ENCODE measurements around the gene HDAC10.
"Not testable (repeated sequence)": the region's sequence is repeated elsewhere in the genome, so short reads cannot be mapped to it uniquely, and the experiment has no call there.

HDAC10 gene

DNA sequence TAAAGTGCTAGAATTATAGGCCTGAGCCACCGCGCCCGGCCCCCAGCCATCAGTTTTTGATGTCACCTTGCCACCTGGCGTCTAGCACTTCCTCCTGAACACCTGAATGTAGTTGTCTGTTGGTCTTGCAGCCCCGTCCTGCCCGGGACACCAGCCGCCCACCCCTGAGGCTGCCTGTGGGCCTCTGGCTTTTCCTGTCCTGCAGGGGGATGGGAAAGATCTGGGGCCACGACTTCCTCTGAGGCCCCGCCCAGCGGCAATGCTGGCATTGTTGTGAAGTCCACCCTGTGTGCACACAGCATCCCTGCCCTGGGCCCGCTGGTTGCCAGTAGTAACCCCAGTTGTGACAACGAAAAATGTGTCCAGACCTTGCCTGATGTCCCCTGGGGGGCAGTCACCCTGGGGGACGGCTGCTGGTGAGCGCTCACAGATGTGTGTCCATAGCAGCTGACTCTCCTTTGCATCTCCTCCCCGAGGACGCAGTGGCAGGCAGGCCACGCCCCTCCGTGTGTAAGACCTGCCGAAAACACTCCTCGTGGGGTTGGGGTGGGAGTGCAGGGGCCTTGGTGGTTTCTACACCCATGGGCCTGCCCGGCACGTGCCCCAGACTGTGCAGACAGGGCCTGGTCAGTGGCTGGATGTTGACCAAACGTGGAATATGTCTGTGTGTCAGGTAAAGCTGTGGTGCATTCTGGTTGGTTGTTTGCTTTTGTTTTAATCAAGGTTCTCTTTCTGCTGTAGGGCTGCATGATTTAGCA lies 43.5 kb downstream of the HDAC10 start:
- no peak overlapping the region for H3K18ac ChIP-seq (ENCODE audit: low read length)
- peak overlapping the region; percentile 6 for H4K8ac ChIP-seq (ENCODE audit: low read depth, low read length)
- no peak overlapping the region for H3K23ac ChIP-seq (ENCODE audit: low read depth, low read length, poor library complexity)
- H3K9ac ChIP-seq (ENCODE audit: low read depth, low read length, poor library complexity), result no peak overlapping the region
- H4K91ac ChIP-seq (ENCODE audit: low read depth, low read length, poor library complexity), result no peak overlapping the region
- no peak overlapping the region for H3K14ac ChIP-seq (ENCODE audit: low read length)
- WGBS, 2 donors (ENCODE audit: extremely low coverage in 2 of 2, insufficient read length in 2 of 2, insufficient replicate concordance in 1 of 2), result no CpG with 5 or more reads among the region's 23 CpGs
- no peak for DNase-seq (ENCODE audit: low spot score)
- peaks cover 0 to 8% of the 10 kb centered on the region in 2 donors for H3K4me1 ChIP-seq (ENCODE audit: control insufficient read depth in 2 of 2, insufficient read depth in 1 of 2, low read depth in 1 of 2, low read length in 2 of 2)
- H3K4me2 ChIP-seq (ENCODE audit: insufficient read depth, low read length, poor library complexity, severe bottlenecking), result no peak overlapping the region
- H3K27ac ChIP-seq (replicated peaks; ENCODE audit: low read length), result no peak overlapping the region
- H3K27me3 ChIP-seq (ENCODE audit: control insufficient read depth in 3 of 3, insufficient read depth in 3 of 3, low read depth in 1 of 3, low read length in 3 of 3), result no peaks in the 10 kb centered on the region
- H2BK15ac ChIP-seq (ENCODE audit: low read length), result no peak overlapping the region
- no peak overlapping the region for H3K4me3 ChIP-seq (ENCODE audit: low read length in 2 of 2)
- H3K9me3 ChIP-seq (replicated peaks in 1 of 2; ENCODE audit: control insufficient read depth in 2 of 2, insufficient read depth in 1 of 2, low read depth in 1 of 2, low read length in 2 of 2), result peaks cover 2 to 13% of the 10 kb centered on the region in 2 donors
- H2BK120ac ChIP-seq (ENCODE audit: low read depth, low read length), result no peak overlapping the region
- H2BK5ac ChIP-seq (ENCODE audit: low read length), result no peak overlapping the region
- peaks cover 5% of the 10 kb centered on the region for H3K79me1 ChIP-seq (ENCODE audit: low read depth, low read length)
- no peak overlapping the region for H2AFZ ChIP-seq (ENCODE audit: low read length)
- peaks cover 33 to 77% of the 10 kb centered on the region in 2 donors for H3K36me3 ChIP-seq (replicated peaks in 1 of 2; ENCODE audit: control insufficient read depth in 2 of 2, insufficient read depth in 2 of 2, low read length in 2 of 2)
- no peak overlapping the region for H2AK5ac ChIP-seq (ENCODE audit: low read depth, low read length)
- no peak overlapping the region for H2BK12ac ChIP-seq (ENCODE audit: low read length)
- no peak overlapping the region for H3K4ac ChIP-seq (ENCODE audit: low read length)

DNA sequence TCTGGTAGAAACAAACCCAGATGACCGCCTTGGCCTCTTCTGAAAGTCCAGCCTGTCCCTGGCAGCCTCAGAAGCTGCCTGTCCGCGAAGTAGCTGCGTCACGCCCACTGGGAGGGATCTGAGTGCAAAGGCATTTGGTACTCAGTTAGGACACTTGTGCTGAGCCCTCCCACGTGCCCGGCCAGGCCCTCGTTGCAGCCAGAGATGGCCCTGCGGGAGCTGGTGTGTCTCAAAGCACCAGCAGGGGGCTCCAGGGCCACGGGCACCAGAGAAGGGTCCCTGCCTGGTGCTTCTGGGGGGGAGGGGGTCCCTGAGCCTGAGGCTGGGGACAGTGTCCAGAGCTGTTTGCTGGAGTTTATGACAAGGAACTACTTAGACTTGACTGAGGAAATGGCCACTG lies 44.5 kb downstream of the HDAC10 start:
- Histone ChIP-seq H3K9me3 (replicated peaks in 1 of 2; ENCODE audit: control insufficient read depth in 2 of 2, insufficient read depth in 1 of 2, low read depth in 1 of 2, low read length in 2 of 2) (peaks cover 2 to 14% of the 10 kb centered on the region in 2 donors), H3K79me1 (ENCODE audit: low read depth, low read length) (peaks cover 11% of the 10 kb centered on the region), H3K18ac (ENCODE audit: low read length) (no peak overlapping the region), H2BK120ac (ENCODE audit: low read depth, low read length) (no peak overlapping the region), H4K8ac (ENCODE audit: low read depth, low read length) (no peak overlapping the region), H2BK15ac (ENCODE audit: low read length) (no peak overlapping the region), H3K4me2 (ENCODE audit: insufficient read depth, low read length, poor library complexity, severe bottlenecking) (no peak overlapping the region), H3K27me3 (ENCODE audit: control insufficient read depth in 3 of 3, insufficient read depth in 3 of 3, low read depth in 1 of 3, low read length in 3 of 3) (no peaks in the 10 kb centered on the region), H3K4me1 (ENCODE audit: control insufficient read depth in 2 of 2, insufficient read depth in 1 of 2, low read depth in 1 of 2, low read length in 2 of 2) (peaks cover 7 to 16% of the 10 kb centered on the region in 2 donors), H3K4ac (ENCODE audit: low read length) (no peak overlapping the region), H3K9ac (ENCODE audit: low read depth, low read length, poor library complexity) (peak overlapping the region; percentile 70), H4K91ac (ENCODE audit: low read depth, low read length, poor library complexity) (no peak overlapping the region), H3K14ac (ENCODE audit: low read length) (peak overlapping the region; percentile 90), H3K23ac (ENCODE audit: low read depth, low read length, poor library complexity) (peak overlapping the region; percentile 43), H3K27ac (replicated peaks; ENCODE audit: low read length) (no peak overlapping the region), H2AFZ (ENCODE audit: low read length) (no peak overlapping the region), H3K4me3 (ENCODE audit: low read length in 2 of 2) (no peak overlapping the region), H2BK5ac (ENCODE audit: low read length) (no peak overlapping the region), H2BK12ac (ENCODE audit: low read length) (no peak overlapping the region), H3K36me3 (replicated peaks in 1 of 2; ENCODE audit: control insufficient read depth in 2 of 2, insufficient read depth in 2 of 2, low read length in 2 of 2) (peaks cover 28 to 68% of the 10 kb centered on the region in 2 donors), H2AK5ac (ENCODE audit: low read depth, low read length) (no peak overlapping the region)
- DNase-seq (ENCODE audit: low spot score), result no peak
- WGBS, 2 donors (ENCODE audit: extremely low coverage in 2 of 2, insufficient read length in 2 of 2, insufficient replicate concordance in 1 of 2), result no CpG with 5 or more reads among the region's 10 CpGs

DNA sequence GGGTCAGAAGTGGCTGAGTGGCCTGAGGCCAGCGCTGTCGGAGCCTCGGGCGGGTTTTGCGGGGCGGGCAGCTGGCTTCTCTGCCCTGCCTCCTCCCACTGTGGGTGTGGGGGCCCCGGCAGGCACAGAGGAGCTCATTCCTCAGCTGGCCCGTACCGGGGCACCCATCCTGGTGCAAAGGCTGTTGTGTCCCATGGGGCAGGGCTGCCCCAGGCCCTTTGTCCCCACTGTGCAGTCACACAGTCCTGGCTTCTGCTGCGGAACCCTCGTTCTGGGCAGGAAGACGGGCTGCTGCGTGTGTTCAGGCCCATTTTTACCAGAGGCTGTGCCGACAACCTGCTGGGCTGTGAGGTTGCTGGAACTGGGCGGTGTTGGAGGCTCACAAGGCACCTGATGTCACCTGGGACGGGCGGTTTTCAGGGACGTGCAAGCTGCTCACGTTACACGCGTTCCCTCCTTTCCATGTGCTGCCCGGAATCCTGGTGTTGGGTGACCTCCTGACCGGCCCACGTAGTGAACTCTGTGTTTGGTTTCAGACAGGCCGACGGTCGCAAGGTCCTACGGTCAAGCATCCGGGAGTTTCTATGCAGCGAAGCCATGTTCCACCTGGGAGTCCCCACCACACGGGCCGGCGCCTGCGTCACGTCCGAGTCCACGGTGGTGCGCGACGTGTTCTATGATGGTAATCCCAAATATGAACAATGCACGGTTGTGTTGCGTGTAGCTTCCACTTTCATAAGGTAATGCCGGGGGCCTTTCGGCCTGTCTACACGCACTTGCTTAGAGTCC lies 45.1 kb downstream of the HDAC10 start:
- H3K9me3 ChIP-seq (replicated peaks in 1 of 2; ENCODE audit: control insufficient read depth in 2 of 2, insufficient read depth in 1 of 2, low read depth in 1 of 2, low read length in 2 of 2), result peaks cover 0 to 14% of the 10 kb centered on the region in 2 donors
- peak overlapping the region; percentile 70 for H3K9ac ChIP-seq (ENCODE audit: low read depth, low read length, poor library complexity)
- peaks cover 7 to 16% of the 10 kb centered on the region in 2 donors for H3K4me1 ChIP-seq (ENCODE audit: control insufficient read depth in 2 of 2, insufficient read depth in 1 of 2, low read depth in 1 of 2, low read length in 2 of 2)
- no peak overlapping the region for H4K8ac ChIP-seq (ENCODE audit: low read depth, low read length)
- no peak overlapping the region for H2BK15ac ChIP-seq (ENCODE audit: low read length)
- no peak overlapping the region for H3K27ac ChIP-seq (replicated peaks; ENCODE audit: low read length)
- H3K36me3 ChIP-seq (replicated peaks in 1 of 2; ENCODE audit: control insufficient read depth in 2 of 2, insufficient read depth in 2 of 2, low read length in 2 of 2), result peaks cover 24 to 63% of the 10 kb centered on the region in 2 donors
- WGBS, 2 donors (ENCODE audit: extremely low coverage in 2 of 2, insufficient read length in 2 of 2, insufficient replicate concordance in 1 of 2), result no CpG with 5 or more reads among the region's 45 CpGs
- peak overlapping the region in 1 of 2 donors; percentile 1 for H3K4me3 ChIP-seq (ENCODE audit: low read length in 2 of 2)
- no peak overlapping the region for H2BK5ac ChIP-seq (ENCODE audit: low read length)
- peak overlapping the region; percentile 14 for H3K4ac ChIP-seq (ENCODE audit: low read length)
- peak overlapping the region; percentile 11 for H2BK12ac ChIP-seq (ENCODE audit: low read length)
- no peak overlapping the region for H2BK120ac ChIP-seq (ENCODE audit: low read depth, low read length)
- no peaks in the 10 kb centered on the region for H3K27me3 ChIP-seq (ENCODE audit: control insufficient read depth in 3 of 3, insufficient read depth in 3 of 3, low read depth in 1 of 3, low read length in 3 of 3)
- H3K4me2 ChIP-seq (ENCODE audit: insufficient read depth, low read length, poor library complexity, severe bottlenecking), result no peak overlapping the region
- H3K18ac ChIP-seq (ENCODE audit: low read length), result no peak overlapping the region
- H4K91ac ChIP-seq (ENCODE audit: low read depth, low read length, poor library complexity), result no peak overlapping the region
- DNase-seq (ENCODE audit: low spot score), result no peak
- H3K23ac ChIP-seq (ENCODE audit: low read depth, low read length, poor library complexity), result peak overlapping the region; percentile 43
- no peak overlapping the region for H2AFZ ChIP-seq (ENCODE audit: low read length)
- H3K14ac ChIP-seq (ENCODE audit: low read length), result peak overlapping the region; percentile 90
- H3K79me1 ChIP-seq (ENCODE audit: low read depth, low read length), result peaks cover 16% of the 10 kb centered on the region
- H2AK5ac ChIP-seq (ENCODE audit: low read depth, low read length), result no peak overlapping the region

DNA sequence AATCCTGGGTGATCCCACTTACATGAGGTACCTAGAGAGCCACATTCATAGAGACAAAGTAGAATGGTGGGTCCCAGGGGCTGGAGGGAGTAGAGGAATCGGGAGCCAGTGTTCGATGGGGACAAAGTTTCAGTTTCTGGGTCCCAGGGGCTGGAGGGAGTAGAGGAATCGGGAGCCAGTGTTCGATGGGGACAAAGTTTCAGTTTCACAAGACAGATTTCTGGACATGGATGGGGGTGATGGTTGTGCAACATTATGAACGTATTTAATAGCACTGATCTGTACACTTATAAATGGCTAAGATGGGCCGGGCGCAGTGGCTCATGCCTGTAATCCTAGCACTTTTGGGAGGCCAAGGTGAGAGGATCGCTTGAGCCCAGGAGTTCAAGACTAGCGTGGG lies 46.1 kb downstream of the HDAC10 start:
- H2AFZ ChIP-seq (ENCODE audit: low read length); H3K9ac ChIP-seq (ENCODE audit: low read depth, low read length, poor library complexity); H4K91ac ChIP-seq (ENCODE audit: low read depth, low read length, poor library complexity); H3K4ac ChIP-seq (ENCODE audit: low read length); H3K27me3 ChIP-seq (ENCODE audit: control insufficient read depth in 3 of 3, insufficient read depth in 3 of 3, low read depth in 1 of 3, low read length in 3 of 3); H2AK5ac ChIP-seq (ENCODE audit: low read depth, low read length); H3K4me2 ChIP-seq (ENCODE audit: insufficient read depth, low read length, poor library complexity, severe bottlenecking); H3K18ac ChIP-seq (ENCODE audit: low read length); H3K27ac ChIP-seq (replicated peaks; ENCODE audit: low read length); H2BK12ac ChIP-seq (ENCODE audit: low read length); H2BK5ac ChIP-seq (ENCODE audit: low read length); H2BK120ac ChIP-seq (ENCODE audit: low read depth, low read length); H3K23ac ChIP-seq (ENCODE audit: low read depth, low read length, poor library complexity); H4K8ac ChIP-seq (ENCODE audit: low read depth, low read length); H2BK15ac ChIP-seq (ENCODE audit: low read length); H3K14ac ChIP-seq (ENCODE audit: low read length); H3K4me3 ChIP-seq (ENCODE audit: low read length in 2 of 2); DNase-seq (ENCODE audit: low spot score): not testable (repeated sequence)
- Histone ChIP-seq H3K36me3 (replicated peaks in 1 of 2; ENCODE audit: control insufficient read depth in 2 of 2, insufficient read depth in 2 of 2, low read length in 2 of 2) (peaks cover 17 to 53% of the 10 kb centered on the region in 2 donors), H3K79me1 (ENCODE audit: low read depth, low read length) (peaks cover 14% of the 10 kb centered on the region), H3K9me3 (replicated peaks in 1 of 2; ENCODE audit: control insufficient read depth in 2 of 2, insufficient read depth in 1 of 2, low read depth in 1 of 2, low read length in 2 of 2) (peaks cover 0 to 14% of the 10 kb centered on the region in 2 donors), H3K4me1 (ENCODE audit: control insufficient read depth in 2 of 2, insufficient read depth in 1 of 2, low read depth in 1 of 2, low read length in 2 of 2) (peaks cover 7 to 17% of the 10 kb centered on the region in 2 donors)
- no CpG with 5 or more reads among the region's 9 CpGs for WGBS, 2 donors (ENCODE audit: extremely low coverage in 2 of 2, insufficient read length in 2 of 2, insufficient replicate concordance in 1 of 2)

Measured in neuronal stem cell (in vitro differentiated cells).